ENCODE results near the gene NADK2.

- no peak for TF ChIP-seq POLR2A (IDR thresholded peaks at IDR 0.05; ENCODE audit: low read length)
- no peak for TF ChIP-seq GATA1 (IDR thresholded peaks at IDR 0.05; ENCODE audit: low read depth, low read length)
Measured at GRCh38 chr5:36161361-36161760, 80.4 kb downstream of the NADK2 start.
